ENCODE results near the gene GNAQ. TPM values are rescaled to one million over a fixed set of nuclear protein-coding genes. Genes with fewer than 3 reads are reported as not detected.

The GNAQ gene
- total RNA-seq, 1 experiment from 2014 or later = 28.7 TPM

DNA sequence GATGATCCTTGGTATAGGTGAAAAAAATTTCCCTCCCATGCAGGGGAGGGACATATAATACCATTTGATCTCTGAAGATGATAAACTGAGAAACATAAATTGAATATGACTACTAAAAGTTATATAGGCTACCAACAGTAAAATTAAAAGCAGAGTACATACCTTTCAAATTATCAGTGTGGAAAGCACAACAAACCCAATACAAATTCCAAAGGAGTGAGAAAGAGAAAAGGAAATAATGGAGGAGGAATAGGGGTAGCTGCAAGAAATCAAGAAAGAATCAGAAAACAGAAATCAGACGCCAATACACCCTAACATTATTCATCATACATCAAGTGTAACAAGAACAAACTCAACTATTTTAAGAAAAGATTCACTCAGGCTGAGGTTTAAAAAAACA, 17.7 kb downstream of the GNAQ start:
- Histone ChIP-seq H3K36me3 (ENCODE audit: control insufficient read depth in 1 of 2, insufficient read depth in 2 of 2, low read length in 2 of 2) (no peaks in the 10 kb centered on the region), H3K4me2 (ENCODE audit: low read length) (no peak overlapping the region), H3K9me3 (ENCODE audit: control insufficient read depth in 1 of 2, insufficient read depth in 1 of 2, low read depth in 1 of 2, low read length in 2 of 2) (no peaks in the 10 kb centered on the region), H3K27ac (ENCODE audit: low read depth, low read length) (no peak overlapping the region), H3K27me3 (ENCODE audit: insufficient read depth, low read length) (no peaks in the 10 kb centered on the region), H4K20me1 (ENCODE audit: insufficient read depth) (no peaks in the 10 kb centered on the region), H3K79me2 (ENCODE audit: insufficient read depth, low read length) (peaks cover 24% of the 10 kb centered on the region), H2AFZ (ENCODE audit: low read depth, low read length, poor library complexity, severe bottlenecking) (no peak overlapping the region), H3K4me3 (replicated peaks in 1 of 2; ENCODE audit: low read depth in 1 of 2, low read length in 2 of 2) (no peak overlapping the region), H3K9me2 (ENCODE audit: insufficient read depth) (no peaks in the 10 kb centered on the region), H3K9ac (ENCODE audit: low read length) (no peak overlapping the region), H3K4me1 (ENCODE audit: control insufficient read depth in 1 of 2, insufficient read depth in 2 of 2, low read length in 2 of 2) (no peaks in the 10 kb centered on the region)
- TF ChIP-seq SIN3A (IDR thresholded peaks at IDR 0.05; ENCODE audit: low read depth) (no peak), CEBPB (IDR thresholded peaks at IDR 0.05; ENCODE audit: low read depth) (no peak), EZH2phosphoT487 (IDR thresholded peaks at IDR 0.05; ENCODE audit: borderline replicate concordance) (no peak), POLR2AphosphoS5 (IDR thresholded peaks at IDR 0.05; ENCODE audit: low read depth, low read length) (no peak), ZNF274 (IDR thresholded peaks at IDR 0.05; ENCODE audit: low read depth, low read length) (no peak), ZFX (IDR thresholded peaks at IDR 0.05) (no peak), RAD21 (IDR thresholded peaks at IDR 0.05; ENCODE audit: low read depth) (no peak), JUND (IDR thresholded peaks at IDR 0.05) (no peak), ELF1 (IDR thresholded peaks at IDR 0.05; ENCODE audit: borderline replicate concordance, low read depth) (no peak), SP1 (IDR thresholded peaks at IDR 0.05; ENCODE audit: low read depth) (no peak), EZH2 (IDR thresholded peaks at IDR 0.05) (no peak), SRF (IDR thresholded peaks at IDR 0.05; ENCODE audit: low read depth) (no peak), POLR2A (IDR thresholded peaks at IDR 0.05; ENCODE audit: borderline replicate concordance, extremely low read depth, insufficient read depth, insufficient read length) (no peak), FOSL1 (IDR thresholded peaks at IDR 0.05; ENCODE audit: low read depth) (no peak)
- TF ChIP-seq, protein P1, sequence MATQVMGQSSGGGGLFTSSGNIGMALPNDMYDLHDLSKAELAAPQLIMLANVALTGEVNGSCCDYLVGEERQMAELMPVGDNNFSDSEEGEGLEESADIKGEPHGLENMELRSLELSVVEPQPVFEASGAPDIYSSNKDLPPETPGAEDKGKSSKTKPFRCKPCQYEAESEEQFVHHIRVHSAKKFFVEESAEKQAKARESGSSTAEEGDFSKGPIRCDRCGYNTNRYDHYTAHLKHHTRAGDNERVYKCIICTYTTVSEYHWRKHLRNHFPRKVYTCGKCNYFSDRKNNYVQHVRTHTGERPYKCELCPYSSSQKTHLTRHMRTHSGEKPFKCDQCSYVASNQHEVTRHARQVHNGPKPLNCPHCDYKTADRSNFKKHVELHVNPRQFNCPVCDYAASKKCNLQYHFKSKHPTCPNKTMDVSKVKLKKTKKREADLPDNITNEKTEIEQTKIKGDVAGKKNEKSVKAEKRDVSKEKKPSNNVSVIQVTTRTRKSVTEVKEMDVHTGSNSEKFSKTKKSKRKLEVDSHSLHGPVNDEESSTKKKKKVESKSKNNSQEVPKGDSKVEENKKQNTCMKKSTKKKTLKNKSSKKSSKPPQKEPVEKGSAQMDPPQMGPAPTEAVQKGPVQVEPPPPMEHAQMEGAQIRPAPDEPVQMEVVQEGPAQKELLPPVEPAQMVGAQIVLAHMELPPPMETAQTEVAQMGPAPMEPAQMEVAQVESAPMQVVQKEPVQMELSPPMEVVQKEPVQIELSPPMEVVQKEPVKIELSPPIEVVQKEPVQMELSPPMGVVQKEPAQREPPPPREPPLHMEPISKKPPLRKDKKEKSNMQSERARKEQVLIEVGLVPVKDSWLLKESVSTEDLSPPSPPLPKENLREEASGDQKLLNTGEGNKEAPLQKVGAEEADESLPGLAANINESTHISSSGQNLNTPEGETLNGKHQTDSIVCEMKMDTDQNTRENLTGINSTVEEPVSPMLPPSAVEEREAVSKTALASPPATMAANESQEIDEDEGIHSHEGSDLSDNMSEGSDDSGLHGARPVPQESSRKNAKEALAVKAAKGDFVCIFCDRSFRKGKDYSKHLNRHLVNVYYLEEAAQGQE (IDR thresholded peaks at IDR 0.05; ENCODE audit: low read depth) = no peak
- TF ChIP-seq, protein P2, sequence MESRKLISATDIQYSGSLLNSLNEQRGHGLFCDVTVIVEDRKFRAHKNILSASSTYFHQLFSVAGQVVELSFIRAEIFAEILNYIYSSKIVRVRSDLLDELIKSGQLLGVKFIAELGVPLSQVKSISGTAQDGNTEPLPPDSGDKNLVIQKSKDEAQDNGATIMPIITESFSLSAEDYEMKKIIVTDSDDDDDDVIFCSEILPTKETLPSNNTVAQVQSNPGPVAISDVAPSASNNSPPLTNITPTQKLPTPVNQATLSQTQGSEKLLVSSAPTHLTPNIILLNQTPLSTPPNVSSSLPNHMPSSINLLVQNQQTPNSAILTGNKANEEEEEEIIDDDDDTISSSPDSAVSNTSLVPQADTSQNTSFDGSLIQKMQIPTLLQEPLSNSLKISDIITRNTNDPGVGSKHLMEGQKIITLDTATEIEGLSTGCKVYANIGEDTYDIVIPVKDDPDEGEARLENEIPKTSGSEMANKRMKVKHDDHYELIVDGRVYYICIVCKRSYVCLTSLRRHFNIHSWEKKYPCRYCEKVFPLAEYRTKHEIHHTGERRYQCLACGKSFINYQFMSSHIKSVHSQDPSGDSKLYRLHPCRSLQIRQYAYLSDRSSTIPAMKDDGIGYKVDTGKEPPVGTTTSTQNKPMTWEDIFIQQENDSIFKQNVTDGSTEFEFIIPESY (IDR thresholded peaks at IDR 0.05; ENCODE audit: extremely low read depth, insufficient replicate concordance, low read length) = no peak
- TF ChIP-seq, protein P3, sequence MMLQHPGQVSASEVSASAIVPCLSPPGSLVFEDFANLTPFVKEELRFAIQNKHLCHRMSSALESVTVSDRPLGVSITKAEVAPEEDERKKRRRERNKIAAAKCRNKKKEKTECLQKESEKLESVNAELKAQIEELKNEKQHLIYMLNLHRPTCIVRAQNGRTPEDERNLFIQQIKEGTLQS (IDR thresholded peaks at IDR 0.05) = no peak
- TF ChIP-seq, protein P4, sequence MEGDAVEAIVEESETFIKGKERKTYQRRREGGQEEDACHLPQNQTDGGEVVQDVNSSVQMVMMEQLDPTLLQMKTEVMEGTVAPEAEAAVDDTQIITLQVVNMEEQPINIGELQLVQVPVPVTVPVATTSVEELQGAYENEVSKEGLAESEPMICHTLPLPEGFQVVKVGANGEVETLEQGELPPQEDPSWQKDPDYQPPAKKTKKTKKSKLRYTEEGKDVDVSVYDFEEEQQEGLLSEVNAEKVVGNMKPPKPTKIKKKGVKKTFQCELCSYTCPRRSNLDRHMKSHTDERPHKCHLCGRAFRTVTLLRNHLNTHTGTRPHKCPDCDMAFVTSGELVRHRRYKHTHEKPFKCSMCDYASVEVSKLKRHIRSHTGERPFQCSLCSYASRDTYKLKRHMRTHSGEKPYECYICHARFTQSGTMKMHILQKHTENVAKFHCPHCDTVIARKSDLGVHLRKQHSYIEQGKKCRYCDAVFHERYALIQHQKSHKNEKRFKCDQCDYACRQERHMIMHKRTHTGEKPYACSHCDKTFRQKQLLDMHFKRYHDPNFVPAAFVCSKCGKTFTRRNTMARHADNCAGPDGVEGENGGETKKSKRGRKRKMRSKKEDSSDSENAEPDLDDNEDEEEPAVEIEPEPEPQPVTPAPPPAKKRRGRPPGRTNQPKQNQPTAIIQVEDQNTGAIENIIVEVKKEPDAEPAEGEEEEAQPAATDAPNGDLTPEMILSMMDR (IDR thresholded peaks at IDR 0.05 in 2 of 3, conservative IDR thresholded peaks at IDR 0.05 in 1 of 3; ENCODE audit: borderline replicate concordance in 1 of 3, insufficient read depth in 1 of 3, low read depth in 2 of 3, low read length in 2 of 3) = no peak
- TF ChIP-seq, protein P5, sequence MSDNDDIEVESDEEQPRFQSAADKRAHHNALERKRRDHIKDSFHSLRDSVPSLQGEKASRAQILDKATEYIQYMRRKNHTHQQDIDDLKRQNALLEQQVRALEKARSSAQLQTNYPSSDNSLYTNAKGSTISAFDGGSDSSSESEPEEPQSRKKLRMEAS (IDR thresholded peaks at IDR 0.05) = no peak
- CTCF ChIA-PET = no interaction called here
- POLR2A ChIA-PET = no interaction called here
- BruUV-seq (replicated peaks) = no TSS peak
- DNase-seq (ENCODE audit: low read depth, low spot score) (no peak), ATAC-seq (no peak)
- RAD21 ChIA-PET (ENCODE audit: low non-redundant PET in 1 of 2, low total read pairs in 2 of 2, uncharacterized antibody in 2 of 2, unreplicated experiment in 2 of 2) = no interaction called here
- intact Hi-C loops (cut with micrococcal nuclease) = no loop called here
